HEK293 (cell line): Measurements from ENCODE around the gene RPS23.
A peak's percentile ranks its signal among the peaks of the same experiment; 100 is the strongest.

ENCODE experiments used
- CTCF ChIA-PET: fragments of 350-600 bp; formaldehyde crosslinking; extraction: SDS; loops from one replicate; lab custom pipeline; 2021; ENCODE audit warnings: antibody characterized with exemption; lab: Yijun Ruan, JAX
- POLR2A ChIA-PET: fragments of 300-600 bp; formaldehyde crosslinking; extraction: SDS; loops from one replicate; lab custom pipeline; 2020; ENCODE audit warnings: antibody characterized with exemption, inconsistent platforms; lab: Yijun Ruan, JAX
- H3K27ac ChIP-seq: fragments of 200-500 bp; sonication (Bioruptor generic); 2 replicates; pipeline ENCODE4 v1.5.1; 2014; ENCODE audit warnings: low read depth, low read length, control low read depth, inconsistent platforms; ENCODE audit errors: extremely low read depth
- H3K36me3 ChIP-seq, 2 experiments: fragments of 200-500 bp in 1 of 2; sonication (Bioruptor generic) in 1 of 2; 1 replicate in 1 of 2; 2 replicates in 1 of 2; pipeline ENCODE4 v1.5.1; 2014 to 2017; ENCODE audit warnings: inconsistent platforms in 2 of 2, low read length in 2 of 2; ENCODE audit not compliant: control insufficient read depth in 2 of 2, insufficient read depth in 1 of 2
- H3K4me1 ChIP-seq: fragments of 200-500 bp; sonication (Bioruptor generic); 2 replicates; pipeline ENCODE4 v1.5.1; 2014; ENCODE audit warnings: mild to moderate bottlenecking, low read length, inconsistent platforms; ENCODE audit not compliant: control insufficient read depth, insufficient read depth
- H3K4me3 ChIP-seq: 2 replicates; pipeline ENCODE4 v1.5.1; 2011; ENCODE audit warnings: low read depth, mild to moderate bottlenecking, control low read depth, low read length, moderate library complexity
- H3K9me3 ChIP-seq: fragments of 200-500 bp; sonication (Bioruptor generic); 2 replicates; pipeline ENCODE4 v1.5.1; 2014; ENCODE audit warnings: low read depth, low read length, inconsistent platforms; ENCODE audit not compliant: control insufficient read depth, insufficient read depth
- BCL11A ChIP-seq: fragments of 450-650 bp; formaldehyde crosslinking; IDR thresholded peaks from 2 replicates; pipeline ENCODE4 v1.5.1; 2016; ENCODE audit warnings: low read depth, missing biosample characterization, missing genetic modification characterization
- IKZF3 ChIP-seq: fragments of 450-650 bp; IDR thresholded peaks from 2 replicates; pipeline ENCODE4 v1.5.0; 2018; ENCODE audit warnings: missing biosample characterization, mild to moderate bottlenecking, missing genetic modification characterization, moderate library complexity
- KLF1 ChIP-seq: fragments of 450-650 bp; formaldehyde crosslinking; IDR thresholded peaks from 2 replicates; pipeline ENCODE4 v1.5.1; 2016; ENCODE audit warnings: missing biosample characterization, missing genetic modification characterization
- SCRT2 ChIP-seq: fragments of 450-650 bp; formaldehyde crosslinking; IDR thresholded peaks from 2 replicates; pipeline ENCODE4 v1.5.1; 2016; ENCODE audit warnings: missing biosample characterization, missing genetic modification characterization
- TCF7L2 ChIP-seq: IDR thresholded peaks from 2 replicates; pipeline ENCODE4 v1.6.1; 2011; ENCODE audit warnings: low read depth, mild to moderate bottlenecking, inconsistent platforms, low read length, moderate library complexity, borderline replicate concordance
- WT1 ChIP-seq: fragments of 450-650 bp; formaldehyde crosslinking; IDR thresholded peaks from 2 replicates; pipeline ENCODE4 v1.5.1; 2016; ENCODE audit warnings: missing biosample characterization, missing genetic modification characterization
- ZFP3 ChIP-seq: fragments of 450-650 bp; formaldehyde crosslinking; IDR thresholded peaks from 2 replicates; pipeline ENCODE4 v1.5.1; 2016; ENCODE audit warnings: low read depth, missing biosample characterization, missing genetic modification characterization
- ZNF184 ChIP-seq: fragments of 450-650 bp; IDR thresholded peaks from 2 replicates; pipeline ENCODE4 v1.5.1; 2018; ENCODE audit warnings: missing biosample characterization, mild to moderate bottlenecking, missing genetic modification characterization
- ZNF19 ChIP-seq: fragments of 450-650 bp; formaldehyde crosslinking; IDR thresholded peaks from 2 replicates; pipeline ENCODE4; 2016; ENCODE audit warnings: missing biosample characterization, missing genetic modification characterization, low read depth
- ZNF211 ChIP-seq: fragments of 450-650 bp; formaldehyde crosslinking; IDR thresholded peaks from 2 replicates; pipeline ENCODE4 v1.5.1; 2016; ENCODE audit warnings: low read depth, missing biosample characterization, missing genetic modification characterization
- ZNF221 ChIP-seq: fragments of 450-650 bp; formaldehyde crosslinking; IDR thresholded peaks from 2 replicates; pipeline ENCODE4 v1.5.1; 2017; ENCODE audit warnings: missing biosample characterization, missing genetic modification characterization, borderline replicate concordance
- ZNF544 ChIP-seq: fragments of 450-650 bp; formaldehyde crosslinking; IDR thresholded peaks from 2 replicates; pipeline ENCODE4 v1.5.0; 2017; ENCODE audit warnings: missing biosample characterization, missing genetic modification characterization
- ZNF561 ChIP-seq: fragments of 450-650 bp; IDR thresholded peaks from 2 replicates; pipeline ENCODE4 v1.5.1; 2018; ENCODE audit warnings: missing biosample characterization, missing genetic modification characterization, borderline replicate concordance
- TF ChIP-seq, protein P1 (sequence below): fragments of 450-650 bp; formaldehyde crosslinking; IDR thresholded peaks from 2 replicates; pipeline ENCODE4 v1.5.1; 2016; ENCODE audit warnings: missing biosample characterization, missing genetic modification characterization

RPS23 gene

DNA sequence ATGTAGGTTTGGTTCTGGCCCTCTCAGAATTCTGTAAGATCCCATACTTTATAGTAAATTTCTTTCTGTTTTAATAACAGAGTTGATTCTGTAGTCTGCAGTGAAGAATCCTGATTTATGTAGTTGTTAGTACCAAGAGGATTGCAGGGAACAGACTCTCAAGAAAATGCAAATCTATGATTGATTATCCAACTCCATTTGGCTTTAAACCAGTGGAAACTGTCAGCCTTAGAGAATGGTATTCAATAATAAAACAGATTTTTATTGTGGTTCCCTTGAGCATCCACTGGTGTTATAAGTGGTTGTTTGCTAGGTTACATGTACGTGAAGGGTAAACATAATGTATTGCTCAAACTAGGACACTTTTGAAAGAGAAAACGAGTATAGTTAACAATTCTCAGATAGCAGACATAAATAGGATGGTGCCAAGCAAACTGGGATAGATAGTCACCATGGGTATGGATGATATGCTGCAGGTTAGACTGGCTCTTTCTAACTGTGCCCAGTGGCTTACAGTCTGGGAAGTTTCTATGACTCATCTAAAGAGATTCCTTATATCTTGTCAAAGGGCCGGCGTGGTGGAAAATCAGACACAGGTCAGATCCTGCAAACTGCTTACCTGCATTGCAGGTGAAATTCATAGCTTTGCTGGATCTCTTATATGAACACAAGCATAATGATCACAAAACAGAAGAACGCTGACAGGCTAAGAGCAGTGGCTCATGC, 41.7 kb upstream of the RPS23 start (continued):
- TF ChIP-seq SCRT2 (tag by site-specific recombination): no peak
- TF ChIP-seq ZNF211 (tag by site-specific recombination): no peak

DNA sequence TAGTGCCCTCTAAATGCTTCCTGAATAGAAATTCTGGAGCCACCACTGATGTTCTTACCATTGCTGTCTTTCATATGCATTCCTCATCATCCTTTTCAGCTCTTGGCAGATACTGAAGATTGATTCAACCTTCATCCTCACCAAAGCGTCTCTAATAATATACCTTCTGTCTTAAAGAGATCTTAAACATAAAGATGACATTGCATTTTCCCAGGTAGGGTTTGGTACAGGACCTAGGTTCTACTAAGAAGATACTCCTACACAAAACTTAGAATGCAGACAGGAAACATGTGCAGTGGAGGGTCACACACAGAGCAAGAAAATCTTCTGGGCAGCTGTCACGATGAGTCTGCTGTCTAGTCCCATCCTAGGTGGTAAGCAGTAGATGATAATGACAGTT, 41.0 kb upstream of the RPS23 start:
- no peak overlapping the region for H3K27ac ChIP-seq
- no peaks in the 10 kb centered on the region for H3K4me1 ChIP-seq
- H3K4me3 ChIP-seq: no peak overlapping the region
- no peaks in the 10 kb centered on the region for H3K9me3 ChIP-seq
- H3K36me3 ChIP-seq: no peaks in the 10 kb centered on the region
- no peak for TF ChIP-seq ZNF184 (tag by site-specific recombination)
- TF ChIP-seq, all 188 proteins: peak for 0
- ChIA-PET CTCF (no interaction called here), POLR2A (no interaction called here)

DNA sequence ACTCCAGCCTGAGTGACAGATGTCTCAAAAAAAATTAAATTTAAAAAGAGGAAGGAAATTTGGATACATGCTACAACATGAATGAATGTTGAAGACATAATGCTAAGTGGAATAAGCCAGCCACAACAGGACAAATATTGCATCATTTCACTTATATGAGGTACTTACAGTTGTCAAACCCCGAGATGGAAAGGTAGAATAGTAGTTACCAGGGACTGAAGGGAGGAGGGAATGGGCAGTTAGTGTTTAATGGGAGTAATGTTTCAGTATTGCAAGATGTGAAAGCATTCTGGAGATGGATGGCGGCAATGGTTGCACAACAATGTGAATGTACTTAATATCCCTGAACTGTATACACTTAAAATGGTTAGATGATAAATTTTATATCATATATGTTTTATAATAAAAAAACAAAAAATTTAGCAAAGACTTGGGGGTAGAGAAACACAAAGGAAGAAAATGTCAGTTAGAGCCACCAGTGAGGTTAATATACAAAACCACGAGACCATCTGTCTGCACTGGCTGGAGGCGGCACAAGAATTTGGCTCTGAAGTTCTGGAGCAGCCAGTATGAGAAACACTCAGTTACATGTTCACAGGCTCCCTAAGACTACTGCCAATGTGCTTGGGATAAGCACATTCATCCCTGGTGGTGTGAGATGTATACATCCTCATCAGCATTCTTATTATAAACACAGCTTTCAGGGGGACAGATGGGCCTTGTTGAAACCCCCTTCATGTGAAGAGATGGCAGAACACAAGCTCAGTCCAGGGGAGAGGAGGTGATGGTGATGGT, 37.0 kb upstream of the RPS23 start:
- ChIA-PET POLR2A (no interaction called here), CTCF (interaction anchor here (0.7 kb wide), 1 partner anchor 1396 kb away, joined by 3 read pairs; no protein-coding TSS in a partner anchor)
- no peak overlapping the region for H3K4me3 ChIP-seq
- no peaks in the 10 kb centered on the region for H3K9me3 ChIP-seq
- TF ChIP-seq ZNF19 (tag by site-specific recombination) (no peak), IKZF3 (tag by site-specific recombination) (no peak), BCL11A (tag by site-specific recombination) (no peak), WT1 (tag by site-specific recombination) (no peak), ZNF561 (tag by site-specific recombination) (no peak), ZFP3 (tag by site-specific recombination) (no peak), ZNF221 (tag by site-specific recombination) (no peak)
- TF ChIP-seq, protein P1, sequence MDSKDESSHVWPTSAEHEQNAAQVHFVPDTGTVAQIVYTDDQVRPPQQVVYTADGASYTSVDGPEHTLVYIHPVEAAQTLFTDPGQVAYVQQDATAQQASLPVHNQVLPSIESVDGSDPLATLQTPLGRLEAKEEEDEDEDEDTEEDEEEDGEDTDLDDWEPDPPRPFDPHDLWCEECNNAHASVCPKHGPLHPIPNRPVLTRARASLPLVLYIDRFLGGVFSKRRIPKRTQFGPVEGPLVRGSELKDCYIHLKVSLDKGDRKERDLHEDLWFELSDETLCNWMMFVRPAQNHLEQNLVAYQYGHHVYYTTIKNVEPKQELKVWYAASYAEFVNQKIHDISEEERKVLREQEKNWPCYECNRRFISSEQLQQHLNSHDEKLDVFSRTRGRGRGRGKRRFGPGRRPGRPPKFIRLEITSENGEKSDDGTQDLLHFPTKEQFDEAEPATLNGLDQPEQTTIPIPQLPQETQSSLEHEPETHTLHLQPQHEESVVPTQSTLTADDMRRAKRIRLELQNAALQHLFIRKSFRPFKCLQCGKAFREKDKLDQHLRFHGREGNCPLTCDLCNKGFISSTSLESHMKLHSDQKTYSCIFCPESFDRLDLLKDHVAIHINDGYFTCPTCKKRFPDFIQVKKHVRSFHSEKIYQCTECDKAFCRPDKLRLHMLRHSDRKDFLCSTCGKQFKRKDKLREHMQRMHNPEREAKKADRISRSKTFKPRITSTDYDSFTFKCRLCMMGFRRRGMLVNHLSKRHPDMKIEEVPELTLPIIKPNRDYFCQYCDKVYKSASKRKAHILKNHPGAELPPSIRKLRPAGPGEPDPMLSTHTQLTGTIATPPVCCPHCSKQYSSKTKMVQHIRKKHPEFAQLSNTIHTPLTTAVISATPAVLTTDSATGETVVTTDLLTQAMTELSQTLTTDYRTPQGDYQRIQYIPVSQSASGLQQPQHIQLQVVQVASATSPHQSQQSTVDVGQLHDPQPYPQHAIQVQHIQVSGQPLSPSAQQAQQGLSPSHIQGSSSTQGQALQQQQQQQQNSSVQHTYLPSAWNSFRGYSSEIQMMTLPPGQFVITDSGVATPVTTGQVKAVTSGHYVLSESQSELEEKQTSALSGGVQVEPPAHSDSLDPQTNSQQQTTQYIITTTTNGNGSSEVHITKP: peak; percentile 69
- peaks cover 0 to 4% of the 10 kb centered on the region in 2 experiments; a peak in 1 of 3 replicates for H3K36me3 ChIP-seq
- H3K4me1 ChIP-seq: peaks cover 9% of the 10 kb centered on the region
- H3K27ac ChIP-seq: no peak overlapping the region

DNA sequence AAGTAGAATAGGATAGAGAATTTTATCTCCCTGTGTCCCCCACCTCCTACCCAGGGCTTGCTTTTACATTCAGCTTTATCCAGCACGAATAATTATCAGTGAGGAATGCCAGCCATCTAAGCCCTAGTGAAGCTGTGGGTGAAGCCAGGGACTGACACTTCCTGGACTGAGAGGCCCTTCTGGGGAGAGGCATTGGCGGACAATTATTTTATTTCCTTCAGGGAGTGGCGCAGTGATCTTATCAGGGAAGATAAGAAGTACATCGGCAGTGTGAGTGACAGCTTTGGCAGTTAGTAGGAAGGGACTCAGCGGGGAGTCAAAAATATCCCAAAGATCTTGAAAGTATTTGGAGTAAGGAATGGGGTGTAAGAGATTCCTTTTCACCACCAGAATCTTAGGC, 34.9 kb upstream of the RPS23 start:
- Histone ChIP-seq H3K36me3 (peaks cover 0 to 11% of the 10 kb centered on the region in 2 experiments; a peak in 1 of 3 replicates), H3K4me3 (no peak overlapping the region), H3K27ac (no peak overlapping the region), H3K9me3 (no peaks in the 10 kb centered on the region), H3K4me1 (peaks cover 9% of the 10 kb centered on the region)
- CTCF ChIA-PET: interaction anchor here (0.5 to 2.9 kb wide), 18 partner anchors 9 to 1262 kb away, joined by 3 to 20 read pairs (median 4); no protein-coding TSS in a partner anchor
- POLR2A ChIA-PET: interaction anchor here (1.8 kb wide), 1 partner anchor 35 kb away, joined by 5 read pairs; the partner anchor contains the start of gene RPS23
- TF ChIP-seq ZNF544 (tag by site-specific recombination) (no peak), TCF7L2 (0 out of 2 replicates have a peak, but pooled peaks have one; percentile 37), KLF1 (0 out of 2 replicates have a peak, but pooled peaks have one; percentile 17)
